Dermis microvascular lymphatic vessel endothelial cell (primary cell): ENCODE data around the gene RYR2. TPM values are rescaled to one million over a fixed set of nuclear protein-coding genes. Genes with fewer than 3 reads are reported as not detected.
A peak's percentile ranks its signal among the peaks of the same experiment; 100 is the strongest.
"Not testable (repeated sequence)": the region's sequence is repeated elsewhere in the genome, so short reads cannot be mapped to it uniquely, and the experiment has no call there.

Experiments used
- DNase-seq, 2 donors: peaks; one replicate each; pipeline versions ENCODE4 v3.0.0 to v3.0.0-alpha.2; 2010; ENCODE audit warnings: low read depth in 2 of 2
- total RNA-seq: library from RNA; depleted of rRNA; stranded (reverse); fragments of >200 nt; gene quantifications from 2 replicates; pipeline ENCODE4 v1.2.1, GENCODE V29; 2014

Gene RYR2
- total RNA-seq, 1 donor from 2014 or later, result 0.26 TPM

DNA sequence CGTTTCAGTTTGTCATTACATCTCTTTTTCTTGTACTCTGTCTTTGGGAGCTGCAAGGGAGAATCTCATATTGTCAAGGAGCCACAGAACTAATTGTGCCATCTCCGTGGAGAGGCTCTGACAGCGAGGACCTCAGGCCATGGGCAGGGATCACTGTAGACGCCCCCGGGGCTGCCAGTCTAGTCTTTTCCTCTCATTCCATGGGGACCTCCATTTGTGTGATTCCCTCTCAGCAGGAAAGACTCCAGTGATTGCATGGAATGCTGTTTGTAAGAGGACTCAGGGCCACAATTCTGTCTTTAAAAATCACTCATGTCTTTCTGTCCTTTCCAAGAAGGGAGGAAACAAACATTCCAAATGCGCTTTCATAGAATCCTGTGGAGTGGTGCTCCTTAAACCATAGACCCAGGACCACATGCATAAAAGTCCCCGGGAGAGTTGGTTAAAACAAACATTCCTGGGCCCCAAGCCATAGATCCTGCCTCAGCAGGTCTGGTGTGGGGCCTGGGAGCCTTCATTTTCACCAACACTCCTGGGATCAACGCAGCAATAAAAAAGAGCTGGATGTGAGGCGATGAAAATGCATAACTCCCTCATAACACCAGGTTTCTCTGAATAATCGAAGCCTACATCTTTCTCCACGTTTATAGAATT is 744.2 kb downstream of the RYR2 start:
- DNase-seq, result no peak

- DNase-seq, result no peak
These were observed 746.1 kb downstream of the RYR2 start for GRCh38 chr1:237788069-237788468.

- no peak for DNase-seq
These were observed 747.6 kb downstream of the RYR2 start for GRCh38 chr1:237789619-237790018.

DNA sequence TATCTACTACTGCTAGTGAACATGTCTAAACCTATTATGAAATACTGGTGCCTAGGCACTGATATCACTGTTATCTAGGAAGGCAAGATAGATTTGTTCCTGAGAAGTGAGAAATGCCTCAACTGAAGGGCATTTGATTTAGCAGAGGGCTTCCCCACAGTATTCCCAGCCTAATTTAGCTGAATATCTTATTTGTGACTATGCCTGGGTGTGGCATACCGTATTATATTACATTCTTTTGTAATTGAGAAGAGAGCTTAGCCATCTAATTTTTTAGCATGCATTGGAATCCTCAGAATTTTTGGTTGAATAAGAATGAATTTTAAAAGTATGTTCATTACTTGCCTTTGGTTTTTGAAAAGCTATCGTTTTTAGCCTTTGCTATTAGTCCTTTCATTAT is 749.6 kb downstream of the RYR2 start:
- DNase-seq, result no peak

- no peak for DNase-seq
These were observed 750.2 kb downstream of the RYR2 start for GRCh38 chr1:237792149-237792548.

GRCh38 chr1:237792726-237793125 is 750.7 kb downstream of the RYR2 start:
- DNase-seq, result no peak

GRCh38 chr1:237794071-237794470 is 752.1 kb downstream of the RYR2 start:
- DNase-seq, result no peak

- DNase-seq, result no peak
These were observed 753.6 kb downstream of the RYR2 start for GRCh38 chr1:237795558-237795957.

DNA sequence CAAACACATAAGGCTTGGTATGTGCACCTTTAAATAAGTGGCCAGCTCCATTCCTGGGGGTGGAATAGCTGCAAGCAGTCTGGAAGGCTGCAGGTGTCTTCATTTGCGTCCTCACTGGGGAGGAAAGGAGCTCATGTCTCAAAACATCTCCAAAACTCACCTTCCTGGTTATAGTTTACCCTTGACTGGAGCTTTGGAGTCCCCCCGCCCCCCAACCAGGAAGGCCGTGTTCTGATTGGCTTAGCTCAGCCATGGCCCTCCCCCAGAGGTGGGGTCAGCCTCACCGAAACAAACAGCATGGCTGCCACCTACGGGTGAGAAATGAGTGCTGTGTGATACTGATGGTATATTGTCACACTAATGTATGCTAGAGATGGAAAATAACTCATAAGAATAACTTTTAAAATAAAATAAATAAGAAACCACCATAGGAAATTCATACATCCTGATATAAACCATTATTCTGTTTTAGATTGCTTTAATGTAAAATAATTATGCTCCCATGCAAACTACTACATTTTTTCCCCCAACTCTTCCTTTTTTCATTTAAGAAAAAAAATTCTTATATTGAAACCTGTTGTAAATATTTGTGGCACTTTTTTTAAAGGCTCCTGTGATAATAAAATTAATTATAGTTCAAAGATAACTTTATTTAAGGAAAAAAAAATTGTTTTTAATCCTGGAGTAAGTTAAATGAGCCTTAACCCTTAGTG is 757.9 kb downstream of the RYR2 start:
- peak in 1 of 2 donors; percentile 27 for DNase-seq

GRCh38 chr1:237804516-237804915 is 762.5 kb downstream of the RYR2 start:
- no peak for DNase-seq

- no peak for DNase-seq
These were observed 767.1 kb downstream of the RYR2 start for GRCh38 chr1:237809099-237809498.

DNA sequence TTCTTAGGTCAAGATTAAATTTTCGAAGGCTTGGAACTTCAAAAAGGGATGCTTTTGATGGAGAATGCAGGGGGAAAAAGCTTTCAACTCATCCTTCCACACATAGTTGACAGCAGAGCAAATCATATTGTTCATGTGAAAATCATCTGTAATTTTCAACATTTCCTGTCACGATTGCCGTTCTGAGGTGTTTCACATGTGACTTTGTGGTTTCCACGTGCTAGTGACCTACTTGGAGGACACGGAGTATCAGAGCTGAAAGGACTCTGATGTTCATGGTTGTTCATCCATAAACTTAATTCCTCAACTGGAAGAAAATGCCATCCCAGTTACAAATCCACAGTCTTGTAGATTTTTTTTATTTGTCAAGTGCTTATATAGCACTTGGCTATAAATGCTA is 769.6 kb downstream of the RYR2 start:
- no peak for DNase-seq

- no peak for DNase-seq
These were observed 770.1 kb downstream of the RYR2 start for GRCh38 chr1:237812061-237812460.

- no peak for DNase-seq
These were observed 772.4 kb downstream of the RYR2 start for GRCh38 chr1:237814319-237814924.

- DNase-seq, result no peak
These were observed 775.3 kb downstream of the RYR2 start for GRCh38 chr1:237817277-237817676.

DNA sequence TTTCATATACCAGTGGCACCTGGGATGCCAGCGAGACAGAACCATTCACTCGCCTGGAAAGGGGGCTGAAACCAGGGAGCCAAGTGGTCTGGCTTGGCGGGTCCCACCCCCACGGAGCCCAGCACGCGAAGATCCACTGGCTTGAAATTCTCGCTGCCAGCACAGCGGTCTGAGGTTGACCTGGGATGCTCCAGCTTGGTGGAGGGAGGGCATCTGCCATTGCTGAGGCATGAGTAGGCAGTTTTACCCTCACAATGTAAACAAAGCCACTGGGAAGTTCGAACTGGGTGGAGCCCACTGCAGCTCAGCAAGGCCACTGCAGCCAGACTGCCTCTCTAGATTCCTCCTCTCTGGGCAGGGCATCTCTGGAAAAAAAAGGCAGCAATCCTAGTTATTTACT is 778.6 kb downstream of the RYR2 start:
- not testable (repeated sequence) for DNase-seq

DNA sequence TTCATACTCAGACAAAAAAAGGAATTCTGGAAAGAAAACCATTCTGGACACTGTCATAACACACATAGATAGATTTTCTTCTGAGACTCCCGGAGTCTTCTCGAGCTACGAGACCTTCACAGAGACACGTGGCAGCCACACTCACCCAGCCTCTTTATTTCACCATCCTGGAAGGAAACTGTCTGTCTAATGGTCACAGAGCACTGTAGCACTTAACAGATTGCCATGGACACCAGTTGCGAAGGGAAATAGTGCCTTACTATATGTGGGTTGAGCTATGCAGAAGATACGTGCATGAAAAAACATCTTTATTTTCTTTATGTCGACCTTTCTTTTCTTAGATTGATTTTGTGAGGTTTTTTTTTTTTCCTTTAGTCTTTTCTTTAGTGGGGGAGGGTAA is 790.9 kb downstream of the RYR2 start:
- DNase-seq, result no peak

DNA sequence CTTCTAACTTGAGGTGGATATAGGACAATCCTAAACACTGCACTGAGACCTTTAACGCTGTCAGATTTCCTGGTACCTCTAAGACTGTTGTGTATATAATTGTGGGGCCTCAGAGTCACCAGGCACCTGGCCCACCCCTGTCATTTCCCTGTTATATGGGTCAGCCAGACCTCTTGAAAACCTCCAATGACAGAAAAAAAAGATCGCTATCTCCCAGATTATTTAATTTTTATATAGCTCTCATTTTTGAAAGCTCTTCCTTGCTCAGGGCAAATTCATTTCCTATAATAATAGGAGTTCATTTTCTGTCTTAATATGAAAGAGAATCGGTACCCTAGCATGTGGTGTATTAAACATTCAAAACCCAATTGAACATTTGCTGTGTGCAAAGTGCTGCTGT is 792.1 kb downstream of the RYR2 start:
- no peak for DNase-seq

DNA sequence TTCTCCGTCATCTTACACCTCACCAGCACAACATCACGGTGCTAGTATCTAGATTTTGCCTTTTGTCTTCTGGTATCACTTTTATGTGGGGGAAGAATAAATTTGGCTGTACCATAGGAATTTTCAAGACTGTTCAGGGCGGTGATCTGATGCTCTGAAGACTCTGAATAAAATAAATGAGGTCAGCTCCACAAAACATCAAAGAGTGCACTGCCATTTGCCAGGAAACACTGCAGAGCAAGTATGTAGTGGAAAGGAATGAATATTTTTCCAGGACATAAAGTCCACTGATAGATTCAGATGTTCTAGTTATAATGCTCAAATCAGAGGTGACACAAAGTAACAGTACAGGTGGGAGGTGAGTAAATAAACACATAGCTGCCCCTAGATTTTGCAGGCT is 792.5 kb downstream of the RYR2 start:
- no peak for DNase-seq

DNA sequence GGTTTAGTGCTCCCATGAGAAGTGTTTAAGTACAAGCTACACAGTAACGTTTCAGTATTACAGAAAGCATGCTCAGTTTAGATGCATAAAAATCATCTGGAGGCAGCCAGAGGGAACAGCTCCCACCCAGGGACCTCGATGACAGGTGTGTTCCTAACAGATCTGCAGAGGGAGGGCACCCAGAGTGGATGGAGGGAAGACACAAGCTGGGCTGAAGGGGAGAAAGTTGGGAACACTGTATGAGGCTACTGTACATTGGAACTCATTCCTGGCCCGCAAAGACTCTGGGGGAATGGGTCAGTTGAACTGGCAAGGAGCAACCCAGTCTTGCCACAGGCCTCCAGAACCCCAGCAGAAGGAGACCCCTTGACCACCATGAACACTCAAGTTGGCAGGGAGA is 796.3 kb downstream of the RYR2 start:
- no peak for DNase-seq

DNA sequence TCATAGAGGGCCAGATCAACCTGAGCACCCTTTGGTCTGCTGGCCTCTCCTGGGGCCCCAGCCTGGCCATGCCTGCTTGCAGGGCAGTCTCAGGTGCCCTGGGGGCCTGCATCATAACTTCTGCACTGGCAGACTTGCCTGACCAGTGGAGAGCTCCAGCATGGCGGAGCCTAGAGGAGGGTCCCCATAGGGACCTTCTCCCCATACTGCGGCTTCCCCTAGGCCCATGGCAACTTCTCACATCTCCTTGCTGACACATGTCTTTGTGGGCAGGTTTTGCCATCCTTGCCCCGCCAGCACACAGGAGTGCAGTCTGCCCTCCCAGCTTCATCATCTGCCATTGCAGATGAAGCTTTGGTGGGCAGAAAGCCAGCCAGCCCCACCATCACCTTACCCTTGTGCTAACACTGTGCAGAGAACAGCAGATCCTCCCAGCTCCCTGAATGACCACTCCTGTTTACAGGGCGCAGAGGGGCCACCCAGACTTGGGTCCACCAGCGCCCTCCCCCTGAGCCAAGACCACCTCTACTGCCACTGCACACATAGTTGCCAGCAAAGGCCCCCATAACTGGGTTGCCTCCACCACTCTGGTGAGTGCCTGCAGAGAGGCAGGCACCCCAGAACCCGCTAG is 797.0 kb downstream of the RYR2 start:
- DNase-seq, result no peak

DNA sequence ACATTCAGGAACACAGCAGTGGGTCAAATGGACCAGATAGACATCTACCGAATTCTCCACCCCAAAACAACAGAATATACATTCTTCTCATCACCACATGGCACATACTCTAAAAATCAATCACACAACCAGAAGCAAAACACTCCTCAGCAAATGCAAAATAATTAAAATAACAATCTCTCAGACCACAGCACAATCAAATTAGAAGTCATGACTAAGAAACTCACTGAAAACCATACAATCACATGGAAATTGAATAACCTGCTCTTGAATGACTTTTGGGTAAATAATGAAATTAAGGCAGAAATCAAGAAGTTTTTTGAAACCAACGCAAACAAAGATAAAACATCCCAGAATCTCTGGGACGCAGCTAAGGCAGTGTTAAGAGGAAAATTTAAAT is 799.5 kb downstream of the RYR2 start:
- DNase-seq, result no peak

- DNase-seq, result not testable (repeated sequence)
These were observed 801.5 kb downstream of the RYR2 start for GRCh38 chr1:237843516-237843915.
